BE2C (cell line): Measurements from ENCODE around the gene TSPOAP1.

Experiments
- DNase-seq: peaks from one replicate; pipeline ENCODE4 v3.0.0-alpha.2; 2020
- H3K27me3 ChIP-seq: fragments of 250-450 bp; sonication (Bioruptor Pico); 2 replicates; pipeline ENCODE4 v1.5.1; 2020; ENCODE audit warnings: mild to moderate bottlenecking
- H3K36me3 ChIP-seq: fragments of 250-450 bp; sonication (Bioruptor Pico); 2 replicates; pipeline ENCODE4 v1.5.1; 2020; ENCODE audit warnings: mild to moderate bottlenecking
- H3K4me1 ChIP-seq: fragments of 250-450 bp; sonication (Bioruptor Pico); 2 replicates; pipeline ENCODE4 v1.5.1; 2020
- H3K4me3 ChIP-seq: 2 replicates; pipeline ENCODE4 v1.5.1; 2011; ENCODE audit warnings: low read depth, low read length
- H3K9me3 ChIP-seq: fragments of 250-450 bp; sonication (Bioruptor Pico); 2 replicates; pipeline ENCODE4 v1.5.1; 2020
- CTCF ChIP-seq: IDR thresholded peaks from 2 replicates; pipeline ENCODE4 v1.5.1; 2012; ENCODE audit warnings: mild to moderate bottlenecking, low read depth, low read length

TSPOAP1 gene

GRCh38 chr17:58320163-58320558 is 8.4 kb downstream of the TSPOAP1 start:
- no peak for DNase-seq
- TF ChIP-seq CTCF = no peak
- H3K27me3 ChIP-seq = no peaks in the 10 kb centered on the region
- peaks cover 3% of the 10 kb centered on the region; the same call in 1 of the 2 replicates for H3K4me1 ChIP-seq
- H3K36me3 ChIP-seq = no peaks in the 10 kb centered on the region
- no peaks in the 10 kb centered on the region for H3K9me3 ChIP-seq
- no peak overlapping the region for H3K4me3 ChIP-seq

GRCh38 chr17:58319173-58320162 is 9.1 kb downstream of the TSPOAP1 start:
- DNase-seq = peak; percentile 5
- Histone ChIP-seq H3K9me3 (no peaks in the 10 kb centered on the region), H3K4me1 (peaks cover 3% of the 10 kb centered on the region; the same call in 1 of the 2 replicates), H3K4me3 (no peak overlapping the region), H3K36me3 (no peaks in the 10 kb centered on the region), H3K27me3 (no peaks in the 10 kb centered on the region)
- no peak for TF ChIP-seq CTCF

GRCh38 chr17:58318627-58319172 is 9.9 kb downstream of the TSPOAP1 start:
- Histone ChIP-seq H3K27me3 (no peaks in the 10 kb centered on the region), H3K9me3 (no peaks in the 10 kb centered on the region), H3K4me3 (no peak overlapping the region), H3K4me1 (peaks cover 3% of the 10 kb centered on the region; the same call in 1 of the 2 replicates), H3K36me3 (no peaks in the 10 kb centered on the region)
- no peak for TF ChIP-seq CTCF
- DNase-seq = no peak

- Histone ChIP-seq H3K9me3 (no peaks in the 10 kb centered on the region), H3K36me3 (no peaks in the 10 kb centered on the region), H3K27me3 (no peaks in the 10 kb centered on the region), H3K4me3 (no peak overlapping the region), H3K4me1 (peaks cover 3% of the 10 kb centered on the region; the same call in 1 of the 2 replicates)
- no peak for TF ChIP-seq CTCF
- DNase-seq = no peak
Measured at GRCh38 chr17:58318065-58318481, 10.5 kb downstream of the TSPOAP1 start.

- peak; percentile 70 for DNase-seq
- Histone ChIP-seq H3K4me1 (peaks cover 3% of the 10 kb centered on the region; the same call in 1 of the 2 replicates), H3K9me3 (no peaks in the 10 kb centered on the region), H3K27me3 (no peaks in the 10 kb centered on the region), H3K4me3 (no peak overlapping the region), H3K36me3 (no peaks in the 10 kb centered on the region)
- peak; percentile 94 for TF ChIP-seq CTCF
Measured at GRCh38 chr17:58317421-58318064, 11.1 kb downstream of the TSPOAP1 start.
